ENCODE results near the gene EPHB6. TPM values are rescaled to one million over a fixed set of nuclear protein-coding genes. Genes with fewer than 3 reads are reported as not detected.
A peak's percentile ranks its signal among the peaks of the same experiment; 100 is the strongest.

EPHB6 gene
- total RNA-seq, 4 donors from 2014 or later = 6.9 to 84.3 (median 22.1) TPM

- Histone ChIP-seq H3K9me3 (no peaks in the 10 kb centered on the region), H3K4me3 (no peak overlapping the region), H3K27ac (peak overlapping the region in 1 of 4 donors; percentile 80), H3K36me3 (no peaks in the 10 kb centered on the region), H3K4me1 (peaks cover 0 to 6% (median 0%) of the 10 kb centered on the region in 4 donors), H3K27me3 (peaks cover 0 to 18% of the 10 kb centered on the region in 2 donors)
- TF ChIP-seq CTCF (IDR thresholded peaks at IDR 0.05) (no peak), EP300 (IDR thresholded peaks at IDR 0.05) (no peak), POLR2A (IDR thresholded peaks at IDR 0.05) (no peak)
- no peak for DNase-seq (ENCODE audit: low spot score in 2 of 2)
- 66 to 68% methylated on average over 3 of the region's 3 CpGs for WGBS, 2 donors
Observed at GRCh38 chr7:142807855-142808460, 46.9 kb upstream of the EPHB6 start.

GRCh38 chr7:142808461-142808801 lies 46.4 kb upstream of the EPHB6 start:
- no peaks in the 10 kb centered on the region for H3K36me3 ChIP-seq
- H3K27ac ChIP-seq = peak overlapping the region in 1 of 4 donors; percentile 80
- H3K9me3 ChIP-seq = no peaks in the 10 kb centered on the region
- H3K27me3 ChIP-seq = peaks cover 0 to 18% of the 10 kb centered on the region in 2 donors
- TF ChIP-seq CTCF (IDR thresholded peaks at IDR 0.05) (no peak), EP300 (IDR thresholded peaks at IDR 0.05) (no peak), POLR2A (IDR thresholded peaks at IDR 0.05) (no peak)
- H3K4me1 ChIP-seq = peaks cover 0 to 6% (median 0%) of the 10 kb centered on the region in 4 donors
- no peak for DNase-seq (ENCODE audit: low spot score in 2 of 2)
- H3K4me3 ChIP-seq = no peak overlapping the region

- H3K4me1 ChIP-seq = peaks cover 0 to 6% (median 0%) of the 10 kb centered on the region in 4 donors
- H3K27ac ChIP-seq = peak overlapping the region in 1 of 4 donors; percentile 80
- H3K9me3 ChIP-seq = no peaks in the 10 kb centered on the region
- no peaks in the 10 kb centered on the region for H3K36me3 ChIP-seq
- no peak overlapping the region for H3K4me3 ChIP-seq
- no peak for DNase-seq (ENCODE audit: low spot score in 2 of 2)
- TF ChIP-seq EP300 (IDR thresholded peaks at IDR 0.05) (no peak), POLR2A (IDR thresholded peaks at IDR 0.05) (no peak), CTCF (IDR thresholded peaks at IDR 0.05) (no peak)
- H3K27me3 ChIP-seq = peaks cover 0 to 18% of the 10 kb centered on the region in 2 donors
- WGBS, 2 donors = 55 to 64% methylated on average over 6 of the region's 6 CpGs
Observed at GRCh38 chr7:142808802-142809583, 45.9 kb upstream of the EPHB6 start.

- 66 to 72% methylated on average over 2 of the region's 2 CpGs for WGBS, 2 donors
- Histone ChIP-seq H3K4me3 (no peak overlapping the region), H3K36me3 (no peaks in the 10 kb centered on the region), H3K27ac (peak overlapping the region in 1 of 4 donors; percentile 76), H3K4me1 (peaks cover 0 to 6% (median 0%) of the 10 kb centered on the region in 4 donors), H3K27me3 (peaks cover 0 to 18% of the 10 kb centered on the region in 2 donors), H3K9me3 (no peaks in the 10 kb centered on the region)
- DNase-seq (ENCODE audit: low spot score in 2 of 2) = no peak
- TF ChIP-seq EP300 (IDR thresholded peaks at IDR 0.05) (no peak), CTCF (IDR thresholded peaks at IDR 0.05) (no peak), POLR2A (IDR thresholded peaks at IDR 0.05) (no peak)
Observed at GRCh38 chr7:142809671-142810070, 45.2 kb upstream of the EPHB6 start.

GRCh38 chr7:142811154-142811737 lies 43.6 kb upstream of the EPHB6 start:
- H3K27ac ChIP-seq = no peak overlapping the region
- no peaks in the 10 kb centered on the region for H3K9me3 ChIP-seq
- no peak for DNase-seq (ENCODE audit: low spot score in 2 of 2)
- H3K27me3 ChIP-seq = peaks cover 0 to 18% of the 10 kb centered on the region in 2 donors
- WGBS, 2 donors = 30 to 33% methylated on average over 6 of the region's 6 CpGs
- no peaks in the 10 kb centered on the region for H3K36me3 ChIP-seq
- no peak overlapping the region for H3K4me3 ChIP-seq
- peaks cover 0 to 6% (median 0%) of the 10 kb centered on the region in 4 donors for H3K4me1 ChIP-seq
- TF ChIP-seq CTCF (IDR thresholded peaks at IDR 0.05) = peak; percentile 33 to 56 (median 53)
- TF ChIP-seq EP300 (IDR thresholded peaks at IDR 0.05) = no peak
- no peak for TF ChIP-seq POLR2A (IDR thresholded peaks at IDR 0.05)

All from tibial nerve (tissue), 4 donors.